22Rv1 (cell line): ENCODE measurements around the gene ZNF814.

ENCODE experiments used
- H3K27ac ChIP-seq: fragments of 450-650 bp; 2 replicates; pipeline ENCODE4 v1.5.1; 2017
- ZFX ChIP-seq: fragments of 450-650 bp; IDR thresholded peaks from 2 replicates; pipeline ENCODE4 v1.6.1; 2017; ENCODE audit warnings: antibody characterized with exemption, borderline replicate concordance
- TF ChIP-seq, protein P1 (sequence below): fragments of 450-650 bp; IDR thresholded peaks from 2 replicates; pipeline ENCODE4 v1.5.1; 2017; ENCODE audit warnings: mild to moderate bottlenecking

ZNF814 gene

DNA sequence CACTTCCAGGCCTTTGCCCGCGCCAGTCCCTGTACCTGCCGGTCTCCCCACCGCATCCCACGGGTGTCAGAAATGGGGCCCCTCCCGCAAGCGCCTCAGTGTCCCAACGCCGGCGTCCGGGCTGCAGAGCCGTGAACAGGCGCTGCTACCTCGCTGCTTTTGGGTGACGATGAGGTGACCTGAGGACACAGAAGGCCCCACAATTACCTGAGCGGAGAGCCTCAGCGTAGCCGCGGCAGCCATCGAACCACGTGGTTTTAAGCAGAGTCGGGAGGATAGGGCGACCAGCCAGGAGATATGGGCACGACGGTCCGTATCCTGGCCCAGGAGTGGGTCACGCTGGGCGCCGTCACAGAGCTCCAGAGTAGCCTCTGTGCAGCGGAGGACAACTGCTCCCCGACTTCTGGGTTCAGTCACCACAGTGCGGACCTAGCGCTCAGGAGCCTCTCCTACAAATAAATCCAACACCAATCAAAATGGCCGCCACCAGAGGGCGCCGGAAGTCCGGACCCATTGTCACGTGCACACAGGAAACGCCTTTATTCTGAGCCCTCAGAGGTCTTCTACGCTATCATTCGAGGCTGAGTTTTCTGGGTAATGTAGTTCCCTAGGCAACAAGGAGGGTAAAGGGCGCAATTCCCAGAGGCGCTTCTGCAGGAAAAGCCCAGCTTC is at the start of gene ZNF814:
Gene ZNF814 (minus strand): TSS at position 478 of the 672 bp plus-strand sequence. CDS start 235 bp downstream, at position 243.
- H3K27ac ChIP-seq = peak within 1 kb of the TSS; percentile 18; the same call in 1 of the 2 replicates
- TF ChIP-seq ZFX = no peak
- TF ChIP-seq, protein P1, sequence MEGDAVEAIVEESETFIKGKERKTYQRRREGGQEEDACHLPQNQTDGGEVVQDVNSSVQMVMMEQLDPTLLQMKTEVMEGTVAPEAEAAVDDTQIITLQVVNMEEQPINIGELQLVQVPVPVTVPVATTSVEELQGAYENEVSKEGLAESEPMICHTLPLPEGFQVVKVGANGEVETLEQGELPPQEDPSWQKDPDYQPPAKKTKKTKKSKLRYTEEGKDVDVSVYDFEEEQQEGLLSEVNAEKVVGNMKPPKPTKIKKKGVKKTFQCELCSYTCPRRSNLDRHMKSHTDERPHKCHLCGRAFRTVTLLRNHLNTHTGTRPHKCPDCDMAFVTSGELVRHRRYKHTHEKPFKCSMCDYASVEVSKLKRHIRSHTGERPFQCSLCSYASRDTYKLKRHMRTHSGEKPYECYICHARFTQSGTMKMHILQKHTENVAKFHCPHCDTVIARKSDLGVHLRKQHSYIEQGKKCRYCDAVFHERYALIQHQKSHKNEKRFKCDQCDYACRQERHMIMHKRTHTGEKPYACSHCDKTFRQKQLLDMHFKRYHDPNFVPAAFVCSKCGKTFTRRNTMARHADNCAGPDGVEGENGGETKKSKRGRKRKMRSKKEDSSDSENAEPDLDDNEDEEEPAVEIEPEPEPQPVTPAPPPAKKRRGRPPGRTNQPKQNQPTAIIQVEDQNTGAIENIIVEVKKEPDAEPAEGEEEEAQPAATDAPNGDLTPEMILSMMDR = peak; percentile 55; the same call in 1 of the 2 replicates

DNA sequence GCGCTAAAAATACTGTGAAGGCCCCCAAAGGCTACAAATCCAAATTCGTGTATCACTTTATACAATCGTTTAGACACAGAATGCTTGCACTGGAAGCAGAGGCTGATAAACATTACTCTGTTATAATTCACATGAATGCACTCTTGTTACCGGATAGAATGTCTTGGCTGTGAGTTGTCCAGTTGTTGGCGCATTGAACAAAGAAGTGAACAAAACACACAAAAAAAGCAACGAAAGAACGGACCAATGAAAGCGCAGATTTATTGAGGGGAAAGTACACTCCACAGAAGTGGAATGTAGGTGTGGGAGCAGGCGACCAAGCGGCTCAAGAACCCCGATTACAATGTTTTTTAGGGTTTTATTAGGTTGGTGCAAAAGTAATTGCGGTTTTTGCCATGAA is 46.9 kb upstream of the ZNF814 start:
- no peak overlapping the region for H3K27ac ChIP-seq
- TF ChIP-seq, protein P1 = no peak
- TF ChIP-seq ZFX = no peak

DNA sequence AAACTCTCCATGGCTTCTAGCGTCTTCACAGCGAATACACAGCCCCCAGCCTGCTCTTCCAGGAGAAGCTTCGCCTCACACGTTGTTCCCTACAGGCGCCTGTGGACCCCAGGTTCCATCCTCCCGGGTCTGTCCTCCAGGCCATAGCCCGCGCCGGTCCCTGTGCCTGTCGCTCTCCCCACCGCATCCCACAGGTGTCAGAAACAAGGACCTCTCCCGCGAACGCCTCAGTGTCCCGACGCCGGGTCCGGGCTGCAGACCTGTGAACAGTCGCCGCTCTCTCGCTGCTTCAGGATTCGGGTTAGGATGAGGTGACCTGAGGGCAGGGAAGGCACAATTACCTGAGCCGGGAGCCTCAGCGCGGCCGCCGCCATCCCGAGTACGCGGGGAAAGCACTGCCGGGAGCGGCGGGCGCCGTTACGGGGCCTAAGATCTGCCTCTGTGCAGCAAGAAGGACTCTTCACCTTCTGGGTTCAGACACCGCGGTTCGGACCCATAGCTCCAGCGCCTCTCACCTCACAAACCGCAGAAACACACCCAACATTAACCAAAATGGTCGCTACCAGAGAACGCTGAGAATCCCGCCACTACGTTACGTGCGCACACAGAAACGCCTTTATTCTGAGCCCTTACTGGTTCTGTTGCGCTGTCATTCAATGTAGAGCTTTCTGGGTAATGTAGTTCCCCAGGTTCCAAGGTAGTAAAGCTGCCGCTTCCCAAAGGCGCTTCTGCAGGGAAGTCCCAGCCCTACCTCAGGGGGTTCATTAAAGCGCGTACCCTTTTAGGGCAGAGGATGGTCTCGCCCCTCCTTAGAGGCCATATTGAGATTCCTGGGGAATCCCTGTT is 46.2 kb upstream of the ZNF814 start, which contains the start of gene ZNF418:
Gene ZNF418 (minus strand): TSS at position 583 of the 846 bp plus-strand sequence. CDS start 1,580 bp downstream, outside the sequence.
- peak within 1 kb of the TSS; percentile 66 for H3K27ac ChIP-seq
- TF ChIP-seq ZFX = no peak
- TF ChIP-seq, protein P1 = no peak

DNA sequence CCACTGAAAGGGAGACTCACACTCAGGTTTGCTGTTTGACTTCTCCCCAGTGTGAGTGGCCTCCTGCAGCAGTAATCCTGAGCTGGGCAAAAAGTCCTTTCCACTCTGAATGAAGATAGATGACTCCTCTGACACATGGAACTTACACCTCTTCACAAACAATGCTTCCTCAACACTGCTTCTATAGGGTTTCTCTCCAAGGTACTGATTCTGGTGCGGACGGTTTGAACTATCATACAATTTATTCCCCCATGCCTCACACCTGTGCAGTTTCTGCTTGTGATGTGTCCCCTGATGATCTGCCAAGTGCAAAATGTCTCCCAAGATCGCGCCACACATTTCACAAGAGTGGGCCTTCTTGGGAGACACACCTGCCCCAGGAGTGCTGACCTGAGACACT is 38.8 kb upstream of the ZNF814 start:
- no peak overlapping the region for H3K27ac ChIP-seq
- no peak for TF ChIP-seq ZFX
- TF ChIP-seq, protein P1 = no peak

DNA sequence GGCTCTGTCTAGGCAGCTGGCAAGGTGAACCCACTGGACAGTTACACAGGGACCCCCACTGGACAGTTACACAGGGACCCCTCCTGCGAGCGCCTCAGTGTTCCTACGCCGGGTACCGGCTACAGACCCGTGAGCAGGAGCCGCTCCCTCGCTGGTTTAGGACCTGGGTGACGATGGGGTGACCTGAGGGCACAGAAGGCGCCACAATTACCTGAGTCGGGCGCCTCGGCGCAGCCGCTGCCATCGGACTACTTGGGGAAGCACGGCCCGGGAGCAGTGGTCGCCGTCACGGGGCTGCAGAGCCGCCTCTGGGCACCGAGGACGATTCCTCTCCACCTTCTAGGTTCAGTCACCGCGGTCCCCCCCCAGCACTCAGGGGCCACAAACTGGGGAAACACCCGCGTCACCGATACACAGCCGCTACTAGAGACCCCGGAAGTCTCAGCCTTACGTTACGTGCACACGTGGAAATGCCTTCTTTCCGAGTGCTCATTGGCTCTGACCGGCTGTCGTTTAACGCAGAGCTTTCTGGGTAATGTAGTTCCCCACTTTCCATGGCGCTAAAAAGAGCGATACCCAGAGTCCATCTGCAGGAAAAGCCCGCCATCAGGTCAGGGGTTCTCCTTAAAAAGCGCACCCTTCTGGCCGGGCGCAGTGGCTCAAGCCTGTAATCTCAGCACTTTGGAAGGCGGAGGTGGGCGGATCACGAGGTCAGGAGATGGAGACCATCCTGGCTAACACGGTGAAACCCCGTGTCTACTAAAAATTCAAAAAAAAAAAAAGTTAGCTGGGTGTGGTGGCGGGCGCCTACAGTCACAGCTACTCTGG is 27.5 kb upstream of the ZNF814 start, which contains the start of gene ZNF417:
Gene ZNF417 (minus strand): TSS at position 425 of the 828 bp plus-strand sequence. CDS start 181 bp downstream, at position 244.
- H3K27ac ChIP-seq = peak within 1 kb of the TSS; percentile 56
- TF ChIP-seq, protein P1 = peak; percentile 32; the same call in 1 of the 2 replicates

DNA sequence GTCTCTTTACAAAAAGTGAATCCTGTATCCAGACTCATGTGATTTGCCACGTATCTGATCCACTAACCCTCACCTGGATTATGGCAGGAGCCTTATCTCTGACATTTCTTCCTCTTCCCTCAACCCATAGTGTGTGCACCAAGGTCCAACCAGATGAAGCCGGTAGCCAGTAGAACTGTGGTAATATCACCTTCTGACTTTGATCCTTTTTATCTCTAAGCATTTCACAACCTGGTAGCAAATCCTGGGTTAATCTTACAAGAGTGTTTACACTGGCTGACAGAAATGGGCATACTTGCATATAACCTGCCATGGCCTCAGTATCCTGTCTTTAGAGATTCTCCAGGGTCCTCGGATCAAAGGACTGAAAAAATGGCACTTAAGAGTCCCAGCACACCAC is 25.7 kb upstream of the ZNF814 start:
- no peak overlapping the region for H3K27ac ChIP-seq
- TF ChIP-seq ZFX = no peak
- TF ChIP-seq, protein P1 = no peak
